Cardiac fibroblast (primary cell): ENCODE data around the gene SMAD7.
"Not testable (repeated sequence)": the region's sequence is repeated elsewhere in the genome, so short reads cannot be mapped to it uniquely, and the experiment has no call there.

Experiments
- DNase-seq, 2 donors: peaks; one replicate each; pipeline versions ENCODE4 v3.0.0 to v3.0.0-alpha.2; 2010; ENCODE audit warnings: low read depth in 2 of 2
- H3K4me3 ChIP-seq, 2 donors: replicated peaks in 1 of 2; 1 replicate in 1 of 2; 2 replicates in 1 of 2; pipeline ENCODE4 v1.5.1; 2011; ENCODE audit warnings: low read depth in 2 of 2, low read length in 2 of 2, mild to moderate bottlenecking in 2 of 2, moderate library complexity in 1 of 2
- TF ChIP-seq, protein P1 (sequence below): IDR thresholded peaks from one replicate; pipeline ENCODE4 v1.5.1; 2011; ENCODE audit warnings: low read depth, mild to moderate bottlenecking, low read length, inconsistent platforms

SMAD7 gene

DNA sequence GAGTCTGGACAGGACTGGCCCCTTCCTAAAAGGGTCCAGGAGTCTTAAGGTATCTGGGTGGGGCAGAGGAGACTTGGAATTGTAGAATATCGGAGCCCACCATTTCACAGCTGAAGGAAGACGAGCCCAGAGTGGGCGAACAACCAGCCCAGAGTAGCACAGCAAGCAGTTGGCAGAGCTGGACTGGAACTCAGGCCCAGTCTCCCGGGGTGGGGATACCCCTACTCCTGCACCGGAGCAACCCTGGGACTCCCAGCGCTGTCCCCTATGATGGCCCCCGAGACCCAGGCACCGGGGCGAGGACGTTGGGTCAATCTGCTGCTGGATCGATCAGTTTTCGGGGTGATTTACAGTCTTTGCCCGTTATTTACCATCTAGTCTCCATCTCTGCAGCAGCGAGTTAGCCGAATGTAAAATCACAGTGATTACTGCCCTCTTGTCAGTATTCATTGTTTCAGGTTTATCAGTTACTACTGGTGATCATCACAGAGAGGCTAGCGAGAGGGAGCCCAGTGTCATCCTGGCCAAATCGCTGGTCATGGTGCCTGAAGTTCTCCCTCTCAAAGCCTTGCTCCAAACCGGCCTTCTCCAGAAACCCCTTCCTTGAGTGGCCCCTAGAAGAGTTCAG lies 75.3 kb downstream of the SMAD7 start:
- TF ChIP-seq, protein P1, sequence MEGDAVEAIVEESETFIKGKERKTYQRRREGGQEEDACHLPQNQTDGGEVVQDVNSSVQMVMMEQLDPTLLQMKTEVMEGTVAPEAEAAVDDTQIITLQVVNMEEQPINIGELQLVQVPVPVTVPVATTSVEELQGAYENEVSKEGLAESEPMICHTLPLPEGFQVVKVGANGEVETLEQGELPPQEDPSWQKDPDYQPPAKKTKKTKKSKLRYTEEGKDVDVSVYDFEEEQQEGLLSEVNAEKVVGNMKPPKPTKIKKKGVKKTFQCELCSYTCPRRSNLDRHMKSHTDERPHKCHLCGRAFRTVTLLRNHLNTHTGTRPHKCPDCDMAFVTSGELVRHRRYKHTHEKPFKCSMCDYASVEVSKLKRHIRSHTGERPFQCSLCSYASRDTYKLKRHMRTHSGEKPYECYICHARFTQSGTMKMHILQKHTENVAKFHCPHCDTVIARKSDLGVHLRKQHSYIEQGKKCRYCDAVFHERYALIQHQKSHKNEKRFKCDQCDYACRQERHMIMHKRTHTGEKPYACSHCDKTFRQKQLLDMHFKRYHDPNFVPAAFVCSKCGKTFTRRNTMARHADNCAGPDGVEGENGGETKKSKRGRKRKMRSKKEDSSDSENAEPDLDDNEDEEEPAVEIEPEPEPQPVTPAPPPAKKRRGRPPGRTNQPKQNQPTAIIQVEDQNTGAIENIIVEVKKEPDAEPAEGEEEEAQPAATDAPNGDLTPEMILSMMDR = no peak
- DNase-seq = no peak
- H3K4me3 ChIP-seq = no peak overlapping the region

DNA sequence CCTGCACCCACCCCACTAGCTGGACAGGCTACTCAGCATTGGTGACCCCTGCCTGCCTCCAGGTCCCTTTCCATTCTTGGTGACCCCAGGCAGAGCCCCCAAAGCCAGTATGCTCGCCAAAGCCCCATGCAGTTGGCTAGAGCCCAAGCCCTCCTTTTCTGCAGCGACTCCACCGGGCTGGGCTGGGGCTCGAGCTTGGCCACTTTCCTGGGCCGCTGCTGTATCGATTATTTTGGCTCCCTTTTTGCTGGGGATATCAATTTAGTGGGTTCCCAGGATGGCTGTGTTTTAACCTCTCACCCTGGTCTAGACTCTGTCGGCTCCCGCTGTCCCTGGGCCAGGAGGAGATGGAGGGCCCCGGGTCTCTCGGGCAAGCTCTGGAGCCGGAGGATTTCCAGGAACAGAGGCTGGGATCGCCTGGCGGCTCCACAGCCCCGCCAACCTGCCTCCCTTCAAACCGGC lies 76.0 kb downstream of the SMAD7 start:
- DNase-seq = no peak
- TF ChIP-seq, protein P1 = no peak
- H3K4me3 ChIP-seq = no peak overlapping the region

DNA sequence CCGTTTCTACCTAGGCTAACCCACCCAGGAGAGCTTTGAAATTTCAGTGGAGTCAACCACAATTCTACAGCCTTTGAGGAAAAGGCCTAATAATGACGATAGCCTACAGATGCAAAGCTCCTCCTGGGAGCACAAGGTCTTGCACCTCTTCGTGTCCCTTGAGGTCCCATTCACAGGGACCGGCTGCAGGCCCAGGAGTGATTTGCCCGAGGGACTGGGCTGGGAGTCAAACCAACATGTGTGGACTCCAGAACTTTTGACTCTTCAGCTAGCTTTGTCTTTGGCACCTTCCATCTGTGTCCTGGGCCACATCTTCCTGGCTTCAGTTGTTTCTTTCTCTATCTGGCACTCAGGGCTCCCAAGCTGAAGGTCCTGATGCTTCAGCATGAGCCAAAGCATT lies 76.5 kb downstream of the SMAD7 start:
- TF ChIP-seq, protein P1 = no peak
- no peak for DNase-seq
- no peak overlapping the region for H3K4me3 ChIP-seq

DNA sequence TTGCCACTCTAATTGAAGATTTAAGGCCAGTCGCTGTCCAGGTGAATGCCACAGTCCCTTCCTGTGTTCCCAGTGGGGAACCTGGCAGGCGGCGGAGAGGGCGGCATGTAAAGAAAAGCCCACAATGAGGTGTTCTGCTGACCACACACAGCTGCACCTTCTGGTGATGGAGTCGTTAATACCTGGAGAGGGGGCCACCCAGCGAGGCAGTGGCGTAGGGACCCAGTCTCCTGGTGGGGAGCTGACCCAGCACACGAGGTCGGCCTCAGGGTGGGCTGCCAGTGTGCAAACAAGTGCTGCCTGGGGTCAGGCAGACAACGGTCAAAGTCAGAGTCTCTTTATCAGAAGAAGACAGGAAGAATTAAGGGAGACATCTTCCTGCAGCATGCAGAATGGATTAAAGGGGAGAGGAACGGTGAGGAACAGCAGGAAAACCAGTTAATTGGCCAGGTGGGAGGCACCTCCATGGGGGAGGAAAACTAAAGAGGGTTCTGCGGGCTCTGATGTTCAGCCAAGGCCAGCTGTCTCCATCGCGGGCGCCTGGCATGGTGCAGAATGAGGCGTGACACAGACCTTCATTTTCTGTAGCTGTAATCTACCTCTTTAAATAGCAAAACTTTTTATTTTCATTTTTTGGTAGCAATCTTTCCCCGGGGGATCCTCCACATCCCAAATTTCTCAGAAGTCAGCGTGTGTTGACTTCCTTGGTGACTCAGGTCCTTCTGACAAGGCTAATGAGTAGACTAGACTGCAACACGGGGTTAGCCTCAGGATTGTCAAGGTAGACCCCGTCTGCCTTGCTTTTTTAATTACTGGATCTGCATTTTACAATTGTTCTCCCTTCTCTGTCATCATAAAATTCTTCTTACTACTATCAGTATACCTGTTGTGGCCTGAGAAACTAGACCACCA lies 78.3 kb downstream of the SMAD7 start:
- no peak overlapping the region for H3K4me3 ChIP-seq
- DNase-seq = peak; percentile 29 to 82
- TF ChIP-seq, protein P1 = no peak

DNA sequence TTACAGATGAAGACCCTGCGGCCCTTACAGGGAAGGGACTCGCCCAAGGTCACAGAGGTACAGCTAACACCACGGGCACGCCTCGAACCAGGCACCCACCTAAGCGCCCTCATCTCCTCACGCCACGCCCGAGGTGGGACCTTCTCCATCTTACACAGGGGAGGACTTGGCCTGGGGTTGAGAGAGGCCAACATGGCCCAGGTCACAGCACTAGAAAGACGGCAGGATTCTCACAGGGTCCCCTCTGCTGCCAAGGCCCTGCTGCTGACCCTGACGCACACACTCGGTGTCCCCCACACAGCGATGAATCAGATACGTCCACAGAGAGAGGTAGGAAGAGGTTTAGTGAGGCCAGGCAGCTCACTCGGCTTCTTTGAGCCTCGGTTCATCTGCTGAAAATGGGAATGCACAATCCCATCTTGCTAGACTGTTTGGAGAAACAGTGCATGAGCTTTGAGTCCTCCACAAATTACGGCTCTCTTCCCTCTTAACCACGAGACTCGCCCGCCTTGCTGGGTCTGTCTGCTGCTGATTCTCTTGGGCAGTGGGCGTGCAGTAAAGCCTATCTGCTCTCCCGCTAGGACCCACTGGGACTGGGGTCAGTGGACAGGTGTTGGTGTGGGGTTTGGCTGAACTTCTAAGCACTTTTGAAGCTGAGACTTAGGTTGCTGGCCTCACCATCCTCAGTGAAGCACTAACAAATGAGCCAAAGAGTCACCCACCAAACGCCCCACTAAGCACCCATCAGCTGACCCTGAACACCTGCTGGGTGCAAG lies 79.2 kb downstream of the SMAD7 start:
- DNase-seq = no peak
- TF ChIP-seq, protein P1 = no peak
- no peak overlapping the region for H3K4me3 ChIP-seq

DNA sequence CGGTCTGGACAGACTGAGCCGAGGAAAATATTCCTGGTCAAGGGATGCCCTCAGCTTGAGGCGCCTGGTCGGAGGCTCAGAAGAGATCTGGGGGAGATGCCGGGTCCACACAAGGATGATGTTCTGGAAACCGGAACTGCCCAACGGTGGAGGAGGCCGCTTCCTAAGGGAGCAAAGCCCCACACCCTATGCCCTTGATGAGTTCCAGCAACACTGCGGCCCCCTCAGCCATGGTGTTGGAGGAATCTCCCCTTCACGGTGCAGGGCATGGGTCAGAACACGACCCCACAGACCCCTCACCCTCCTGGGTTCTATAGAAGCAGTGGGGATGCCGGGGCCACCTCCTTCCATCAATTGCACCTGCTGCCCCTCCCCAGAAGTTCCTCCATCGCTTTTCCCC lies 79.8 kb downstream of the SMAD7 start:
- not testable (repeated sequence) for H3K4me3 ChIP-seq, DNase-seq
